Measurements from ENCODE around the gene CTNNA1. TPM values are rescaled to one million over a fixed set of nuclear protein-coding genes. Genes with fewer than 3 reads are reported as not detected.

The CTNNA1 gene
- total and polyA plus RNA-seq, 2 of the 8 experiments (the other 6 are each of a cell fraction or from before 2014, with no cell fraction given), result 115 to 349 TPM

GRCh38 chr5:138953387-138954256 lies 200.4 kb downstream of the CTNNA1 start:
- Histone ChIP-seq H3K9me3 (ENCODE audit: insufficient read depth in 2 of 2, low read depth in 1 of 2, low read length in 1 of 2) (no peaks in the 10 kb centered on the region), H4K8ac (ENCODE audit: extremely low read depth, insufficient read depth, low read length) (no peak overlapping the region), H3K27ac (ENCODE audit: low read depth, low read length) (no peak overlapping the region), H3K14ac (ENCODE audit: insufficient read length) (no peak overlapping the region), H3K4ac (replicated peaks; ENCODE audit: insufficient read length, low read depth, low read length) (no peak overlapping the region), H2BK12ac (ENCODE audit: low read depth, low read length) (no peak overlapping the region; the same call in 1 of the 2 replicates), H2AK5ac (ENCODE audit: low read depth, low read length) (no peak overlapping the region), H2BK120ac (replicated peaks; ENCODE audit: low read depth, low read length) (no peak overlapping the region), H2AFZ (ENCODE audit: low read length) (no peak overlapping the region), H4K91ac (replicated peaks; ENCODE audit: insufficient read length, low read length) (no peak overlapping the region), H3K27me3 (replicated peaks in 1 of 4; ENCODE audit: control insufficient read depth in 3 of 4, extremely low read depth in 1 of 4, insufficient read depth in 3 of 4, low read length in 3 of 4) (no peaks in the 10 kb centered on the region), H3K56ac (replicated peaks; ENCODE audit: insufficient read length, low read depth, low read length) (no peak overlapping the region), H3K18ac (ENCODE audit: extremely low read depth, low read length) (no peak overlapping the region), H2BK5ac (ENCODE audit: low read depth, low read length) (no peak overlapping the region; the same call in 1 of the 2 replicates), H3K4me1 (replicated peaks in 1 of 4; ENCODE audit: control insufficient read depth in 3 of 4, insufficient read depth in 4 of 4, low read length in 3 of 4) (peaks cover 0 to 7% (median 4%) of the 10 kb centered on the region in 4 experiments; a peak in 3 of 7 replicates), H3K23me2 (ENCODE audit: low read depth, low read length) (no peaks in the 10 kb centered on the region), H4K5ac (ENCODE audit: insufficient read length, low read depth, low read length) (no peak overlapping the region), H3K4me3 (ENCODE audit: extremely low read depth in 1 of 4, insufficient read depth in 2 of 4, low read depth in 3 of 4, low read length in 4 of 4) (no peak overlapping the region), H3K9ac (replicated peaks in 1 of 4; ENCODE audit: extremely low read depth in 1 of 4, low read depth in 3 of 4, low read length in 3 of 4) (no peak overlapping the region), H2BK15ac (ENCODE audit: low read length) (0 out of 2 replicates have a peak overlapping the region, but pooled peaks have one; percentile 29), H3K4me2 (ENCODE audit: insufficient read depth in 1 of 2, low read depth in 2 of 2, low read length in 2 of 2) (no peak overlapping the region), H4K20me1 (replicated peaks in 1 of 2; ENCODE audit: control insufficient read depth in 1 of 2, insufficient read depth in 2 of 2, low read length in 2 of 2) (no peaks in the 10 kb centered on the region), H3K79me2 (ENCODE audit: control insufficient read depth in 1 of 2, insufficient read depth in 2 of 2, low read length in 2 of 2) (no peaks in the 10 kb centered on the region), H2BK20ac (ENCODE audit: low read length) (no peak overlapping the region), H3K23ac (ENCODE audit: insufficient read length) (no peak overlapping the region), H3K79me1 (ENCODE audit: low read depth, low read length) (no peaks in the 10 kb centered on the region; the same call in 1 of the 2 replicates), H3K36me3 (ENCODE audit: control insufficient read depth in 2 of 4, insufficient read depth in 4 of 4, low read length in 3 of 4) (no peaks in the 10 kb centered on the region)
- ChIA-PET CTCF (ENCODE audit: partially characterized antibody) (interaction anchor here (0.6 to 4.1 kb wide), 14 partner anchors 7 to 325 kb away, joined by 3 to 19 read pairs (median 4); no protein-coding TSS in a partner anchor), POLR2A (ENCODE audit: partially characterized antibody) (interaction anchor here (1.2 to 1.4 kb wide), 2 partner anchors 8 to 9 kb away, joined by 3 to 5 read pairs; no protein-coding TSS in a partner anchor)
- DNase-seq (ENCODE audit: low read depth in 1 of 2, low spot score in 2 of 2) (no peak), FAIRE-seq (no peak)
- WGBS, 2 experiments (ENCODE audit: extremely low coverage in 1 of 2, insufficient coverage in 1 of 2, insufficient read length in 1 of 2, insufficient replicate concordance in 2 of 2, low coverage in 1 of 2, low lambda C conversion rate in 2 of 2, missing lambda C conversion rate in 1 of 2), result 84% methylated on average over 14 of the region's 14 CpGs; no CpG with 5 or more reads in 1 of the 2 experiments
- TF ChIP-seq CHD2 (IDR thresholded peaks at IDR 0.05; ENCODE audit: low read length) (no peak), POLR2A (IDR thresholded peaks at IDR 0.05; ENCODE audit: control extremely low read depth in 1 of 2, low read depth in 2 of 2, low read length in 2 of 2) (no peak), CTCF (IDR thresholded peaks at IDR 0.05; ENCODE audit: control extremely low read depth in 1 of 3, insufficient read depth in 1 of 3, low read depth in 1 of 3, low read length in 3 of 3) (no peak), ATF2 (IDR thresholded peaks at IDR 0.05; ENCODE audit: low read length) (no peak), KDM4A (IDR thresholded peaks at IDR 0.05; ENCODE audit: low read depth, low read length, severe bottlenecking) (no peak), SP2 (IDR thresholded peaks at IDR 0.05; ENCODE audit: low read length) (no peak), CREB1 (IDR thresholded peaks at IDR 0.05) (no peak)
